ENCODE data around the gene GLS2.
A peak's percentile ranks its signal among the peaks of the same experiment; 100 is the strongest.
"Not testable (repeated sequence)": the region's sequence is repeated elsewhere in the genome, so short reads cannot be mapped to it uniquely, and the experiment has no call there.

GLS2 gene

GRCh38 chr12:56490360-56490759 lies 2.4 kb upstream of the GLS2 start:
- DNase-seq: no peak

- DNase-seq: no peak
These were observed 417 bp downstream of the GLS2 start for GRCh38 chr12:56487448-56488040.

GRCh38 chr12:56486694-56487093 lies 1.3 kb downstream of the GLS2 start:
- DNase-seq: no peak

- DNase-seq: no peak
These were observed 3.4 kb downstream of the GLS2 start for GRCh38 chr12:56484566-56484965.

GRCh38 chr12:56479625-56480024 lies 8.3 kb downstream of the GLS2 start:
- DNase-seq: no peak

GRCh38 chr12:56477521-56478225 lies 10.3 kb downstream of the GLS2 start:
- DNase-seq: no peak

- no peak for DNase-seq
These were observed 11.0 kb downstream of the GLS2 start for GRCh38 chr12:56476972-56477432.

- no peak for DNase-seq
These were observed 11.8 kb downstream of the GLS2 start for GRCh38 chr12:56476143-56476542.

- no peak for DNase-seq
These were observed 13.6 kb downstream of the GLS2 start for GRCh38 chr12:56474389-56474788.

GRCh38 chr12:56469007-56469930 lies 18.7 kb downstream of the GLS2 start:
- DNase-seq: no peak

- DNase-seq: peak; percentile 72
These were observed 19.6 kb downstream of the GLS2 start, which contains the start of gene SPRYD4 for GRCh38 chr12:56468216-56469006. TSS of gene SPRYD4 (plus strand) at chr12:56468578. CDS start at chr12:56468592, 14 bp downstream.

GRCh38 chr12:56462565-56462964 lies 25.4 kb downstream of the GLS2 start:
- DNase-seq: no peak

GRCh38 chr12:56461235-56462159 lies 26.5 kb downstream of the GLS2 start:
- no peak for DNase-seq

- no peak for DNase-seq
These were observed 30.1 kb downstream of the GLS2 start for GRCh38 chr12:56457817-56458216.

- DNase-seq: no peak
These were observed 33.4 kb downstream of the GLS2 start, which contains the start of gene MIP for GRCh38 chr12:56454557-56454956. TSS of gene MIP (minus strand) at chr12:56454657. CDS start at chr12:56454613, 44 bp downstream.

GRCh38 chr12:56451147-56451546 lies 36.8 kb downstream of the GLS2 start:
- DNase-seq: no peak

GRCh38 chr12:56450241-56450640 lies 37.7 kb downstream of the GLS2 start:
- no peak for DNase-seq

- DNase-seq: no peak
These were observed 38.4 kb downstream of the GLS2 start for GRCh38 chr12:56449622-56449984.

- DNase-seq: peak; percentile 79
These were observed 38.9 kb downstream of the GLS2 start, which contains the start of gene TIMELESS for GRCh38 chr12:56448860-56449621. TSS of gene TIMELESS (minus strand) at chr12:56449426. CDS start at chr12:56434170, 15,256 bp downstream.

- DNase-seq: not testable (repeated sequence)
These were observed 44.8 kb downstream of the GLS2 start for GRCh38 chr12:56443208-56443607.
